Measurements from ENCODE around the gene VSIG8. TPM values are rescaled to one million over a fixed set of nuclear protein-coding genes. Genes with fewer than 3 reads are reported as not detected.
"Not testable (repeated sequence)": the region's sequence is repeated elsewhere in the genome, so short reads cannot be mapped to it uniquely, and the experiment has no call there.

The VSIG8 gene
- not detected in 2 replicates for total RNA-seq (2014; rRNA removed; shearing (Covaris generic); ENCODE audit: low replicate concordance)

GRCh38 chr1:159862557-159862956 is at the start of gene VSIG8:
Gene VSIG8 (minus strand): TSS chr1:159862657. CDS start chr1:159862521, 136 bp downstream.
- DNase-seq: no peak
- Histone ChIP-seq H3K27me3 (no peaks in the 10 kb centered on the region), H3K9me3 (no peaks in the 10 kb centered on the region), H3K36me3 (no peaks in the 10 kb centered on the region), H3K4me3 (no peak within 1 kb of the TSS)

GRCh38 chr1:159911326-159912070 is 49.0 kb upstream of the VSIG8 start:
- Histone ChIP-seq H3K4me3 (no peak overlapping the region), H3K36me3 (peaks cover 14% of the 10 kb centered on the region), H3K27me3 (no peaks in the 10 kb centered on the region), H3K9me3 (no peaks in the 10 kb centered on the region)
- no peak for DNase-seq

GRCh38 chr1:159908031-159908940 is 45.8 kb upstream of the VSIG8 start:
- Histone ChIP-seq H3K27me3 (no peaks in the 10 kb centered on the region), H3K36me3 (no peaks in the 10 kb centered on the region), H3K9me3 (peaks cover 6% of the 10 kb centered on the region), H3K4me3 (no peak overlapping the region)
- no peak for DNase-seq

- Histone ChIP-seq H3K36me3 (no peaks in the 10 kb centered on the region), H3K4me3 (no peak overlapping the region), H3K27me3 (no peaks in the 10 kb centered on the region), H3K9me3 (peaks cover 6% of the 10 kb centered on the region)
- DNase-seq: no peak
Observed at GRCh38 chr1:159906960-159907359, 44.5 kb upstream of the VSIG8 start.

- not testable (repeated sequence) for H3K27me3 ChIP-seq, H3K36me3 ChIP-seq, H3K4me3 ChIP-seq, DNase-seq, H3K9me3 ChIP-seq
Observed at GRCh38 chr1:159904036-159904435, 41.6 kb upstream of the VSIG8 start.

GRCh38 chr1:159902541-159902940 is 40.1 kb upstream of the VSIG8 start:
- DNase-seq: no peak
- H3K9me3 ChIP-seq: peaks cover 6% of the 10 kb centered on the region
- no peak overlapping the region for H3K4me3 ChIP-seq
- H3K27me3 ChIP-seq: no peaks in the 10 kb centered on the region
- no peaks in the 10 kb centered on the region for H3K36me3 ChIP-seq

- H3K36me3 ChIP-seq: no peaks in the 10 kb centered on the region
- H3K27me3 ChIP-seq: no peaks in the 10 kb centered on the region
- H3K4me3 ChIP-seq: no peak overlapping the region
- DNase-seq: no peak
- H3K9me3 ChIP-seq: peaks cover 6% of the 10 kb centered on the region
Observed at GRCh38 chr1:159900755-159901360, 38.4 kb upstream of the VSIG8 start.

- DNase-seq: no peak
- Histone ChIP-seq H3K36me3 (no peaks in the 10 kb centered on the region), H3K9me3 (peaks cover 6% of the 10 kb centered on the region), H3K27me3 (no peaks in the 10 kb centered on the region), H3K4me3 (no peak within 1 kb of the TSS)
Observed at GRCh38 chr1:159900086-159900680, 37.7 kb upstream of the VSIG8 start, which contains the start of gene CFAP45. Gene CFAP45 (minus strand): TSS chr1:159900165. CDS start chr1:159900098, 67 bp downstream.

- DNase-seq, H3K36me3 ChIP-seq, H3K27me3 ChIP-seq, H3K4me3 ChIP-seq, H3K9me3 ChIP-seq: not testable (repeated sequence)
Observed at GRCh38 chr1:159899634-159900033, 37.2 kb upstream of the VSIG8 start.

- H3K4me3 ChIP-seq: no peak overlapping the region
- H3K9me3 ChIP-seq: peaks cover under 1% of the 10 kb centered on the region
- H3K36me3 ChIP-seq: no peaks in the 10 kb centered on the region
- no peaks in the 10 kb centered on the region for H3K27me3 ChIP-seq
- DNase-seq: no peak
Observed at GRCh38 chr1:159898527-159898926, 36.1 kb upstream of the VSIG8 start.

- Histone ChIP-seq H3K36me3 (no peaks in the 10 kb centered on the region), H3K27me3 (no peaks in the 10 kb centered on the region), H3K9me3 (no peaks in the 10 kb centered on the region), H3K4me3 (no peak overlapping the region)
- no peak for DNase-seq
Observed at GRCh38 chr1:159897962-159898361, 35.5 kb upstream of the VSIG8 start.

GRCh38 chr1:159896546-159896930 is 34.1 kb upstream of the VSIG8 start:
- Histone ChIP-seq H3K27me3 (no peaks in the 10 kb centered on the region), H3K36me3 (no peaks in the 10 kb centered on the region), H3K9me3 (no peaks in the 10 kb centered on the region), H3K4me3 (no peak overlapping the region)
- DNase-seq: no peak

- H3K27me3 ChIP-seq: no peaks in the 10 kb centered on the region
- no peak for DNase-seq
- no peaks in the 10 kb centered on the region for H3K9me3 ChIP-seq
- no peaks in the 10 kb centered on the region for H3K36me3 ChIP-seq
- H3K4me3 ChIP-seq: no peak overlapping the region
Observed at GRCh38 chr1:159895836-159896545, 33.5 kb upstream of the VSIG8 start.

- H3K27me3 ChIP-seq: no peaks in the 10 kb centered on the region
- H3K4me3 ChIP-seq: no peak overlapping the region
- no peaks in the 10 kb centered on the region for H3K9me3 ChIP-seq
- H3K36me3 ChIP-seq: no peaks in the 10 kb centered on the region
- DNase-seq: no peak
Observed at GRCh38 chr1:159895286-159895685, 32.8 kb upstream of the VSIG8 start.

- Histone ChIP-seq H3K4me3 (no peak overlapping the region), H3K36me3 (no peaks in the 10 kb centered on the region), H3K9me3 (no peaks in the 10 kb centered on the region), H3K27me3 (no peaks in the 10 kb centered on the region)
- DNase-seq: no peak
Observed at GRCh38 chr1:159892944-159893343, 30.5 kb upstream of the VSIG8 start.

Data from MG63 (cell line).